Neural cell (in vitro differentiated cells): ENCODE results near the gene CRTC3.

Experiments used
- CTCF ChIP-seq: fragments of 450-650 bp; IDR thresholded peaks from 2 replicates; pipeline ENCODE4 v1.5.1; 2014; ENCODE audit warnings: antibody characterized with exemption, mild to moderate bottlenecking, moderate library complexity; ENCODE audit not compliant: poor library complexity, severe bottlenecking
- MXI1 ChIP-seq: fragments of 450-650 bp; conservative IDR thresholded peaks from 2 replicates; pipeline ENCODE4 v1.6.1; 2014; ENCODE audit warnings: antibody characterized with exemption, mild to moderate bottlenecking; ENCODE audit not compliant: poor library complexity, severe bottlenecking
- POLR2AphosphoS5 ChIP-seq: IDR thresholded peaks from 2 replicates; pipeline ENCODE4 v1.6.1; 2012
- SMC3 ChIP-seq: fragments of 450-650 bp; conservative IDR thresholded peaks from 2 replicates; pipeline ENCODE4 v1.6.1; 2014; ENCODE audit warnings: antibody characterized with exemption, mild to moderate bottlenecking, moderate library complexity; ENCODE audit not compliant: poor library complexity
- TAF1 ChIP-seq: IDR thresholded peaks from 2 replicates; pipeline ENCODE4 v1.6.1; 2012; ENCODE audit warnings: low read depth
- TF ChIP-seq, protein P1 (sequence below): IDR thresholded peaks from 2 replicates; pipeline ENCODE4 v1.6.1; 2012; ENCODE audit warnings: borderline replicate concordance

DNA sequence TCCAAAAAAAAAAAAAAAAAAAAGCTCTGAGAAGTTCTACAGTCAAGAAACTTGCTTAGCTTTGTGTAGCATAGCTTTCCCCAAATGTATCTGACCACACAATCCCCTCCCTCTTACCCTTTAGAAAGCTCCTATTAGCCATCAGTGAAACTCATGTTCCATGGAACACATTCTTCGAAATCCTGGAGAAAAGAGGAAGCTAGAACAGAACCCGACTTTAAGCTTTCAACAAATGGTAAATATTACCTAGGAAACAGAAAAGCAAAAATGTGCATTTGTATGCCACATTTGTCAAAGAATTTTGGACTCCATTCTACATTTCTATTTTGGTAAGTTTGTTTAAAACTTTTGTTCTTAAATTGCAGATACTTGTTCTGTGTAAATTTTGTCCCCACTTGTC is 17.4 kb upstream of the CRTC3 start:
- TF ChIP-seq MXI1 (no peak), CTCF (no peak), POLR2AphosphoS5 (no peak), TAF1 (no peak), SMC3 (no peak)
- TF ChIP-seq, protein P1, sequence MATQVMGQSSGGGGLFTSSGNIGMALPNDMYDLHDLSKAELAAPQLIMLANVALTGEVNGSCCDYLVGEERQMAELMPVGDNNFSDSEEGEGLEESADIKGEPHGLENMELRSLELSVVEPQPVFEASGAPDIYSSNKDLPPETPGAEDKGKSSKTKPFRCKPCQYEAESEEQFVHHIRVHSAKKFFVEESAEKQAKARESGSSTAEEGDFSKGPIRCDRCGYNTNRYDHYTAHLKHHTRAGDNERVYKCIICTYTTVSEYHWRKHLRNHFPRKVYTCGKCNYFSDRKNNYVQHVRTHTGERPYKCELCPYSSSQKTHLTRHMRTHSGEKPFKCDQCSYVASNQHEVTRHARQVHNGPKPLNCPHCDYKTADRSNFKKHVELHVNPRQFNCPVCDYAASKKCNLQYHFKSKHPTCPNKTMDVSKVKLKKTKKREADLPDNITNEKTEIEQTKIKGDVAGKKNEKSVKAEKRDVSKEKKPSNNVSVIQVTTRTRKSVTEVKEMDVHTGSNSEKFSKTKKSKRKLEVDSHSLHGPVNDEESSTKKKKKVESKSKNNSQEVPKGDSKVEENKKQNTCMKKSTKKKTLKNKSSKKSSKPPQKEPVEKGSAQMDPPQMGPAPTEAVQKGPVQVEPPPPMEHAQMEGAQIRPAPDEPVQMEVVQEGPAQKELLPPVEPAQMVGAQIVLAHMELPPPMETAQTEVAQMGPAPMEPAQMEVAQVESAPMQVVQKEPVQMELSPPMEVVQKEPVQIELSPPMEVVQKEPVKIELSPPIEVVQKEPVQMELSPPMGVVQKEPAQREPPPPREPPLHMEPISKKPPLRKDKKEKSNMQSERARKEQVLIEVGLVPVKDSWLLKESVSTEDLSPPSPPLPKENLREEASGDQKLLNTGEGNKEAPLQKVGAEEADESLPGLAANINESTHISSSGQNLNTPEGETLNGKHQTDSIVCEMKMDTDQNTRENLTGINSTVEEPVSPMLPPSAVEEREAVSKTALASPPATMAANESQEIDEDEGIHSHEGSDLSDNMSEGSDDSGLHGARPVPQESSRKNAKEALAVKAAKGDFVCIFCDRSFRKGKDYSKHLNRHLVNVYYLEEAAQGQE, result no peak
